Measurements from ENCODE around the gene PCYOX1L.
A peak's percentile ranks its signal among the peaks of the same experiment; 100 is the strongest.

Gene PCYOX1L, protein sequence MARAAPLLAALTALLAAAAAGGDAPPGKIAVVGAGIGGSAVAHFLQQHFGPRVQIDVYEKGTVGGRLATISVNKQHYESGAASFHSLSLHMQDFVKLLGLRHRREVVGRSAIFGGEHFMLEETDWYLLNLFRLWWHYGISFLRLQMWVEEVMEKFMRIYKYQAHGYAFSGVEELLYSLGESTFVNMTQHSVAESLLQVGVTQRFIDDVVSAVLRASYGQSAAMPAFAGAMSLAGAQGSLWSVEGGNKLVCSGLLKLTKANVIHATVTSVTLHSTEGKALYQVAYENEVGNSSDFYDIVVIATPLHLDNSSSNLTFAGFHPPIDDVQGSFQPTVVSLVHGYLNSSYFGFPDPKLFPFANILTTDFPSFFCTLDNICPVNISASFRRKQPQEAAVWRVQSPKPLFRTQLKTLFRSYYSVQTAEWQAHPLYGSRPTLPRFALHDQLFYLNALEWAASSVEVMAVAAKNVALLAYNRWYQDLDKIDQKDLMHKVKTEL

DNA sequence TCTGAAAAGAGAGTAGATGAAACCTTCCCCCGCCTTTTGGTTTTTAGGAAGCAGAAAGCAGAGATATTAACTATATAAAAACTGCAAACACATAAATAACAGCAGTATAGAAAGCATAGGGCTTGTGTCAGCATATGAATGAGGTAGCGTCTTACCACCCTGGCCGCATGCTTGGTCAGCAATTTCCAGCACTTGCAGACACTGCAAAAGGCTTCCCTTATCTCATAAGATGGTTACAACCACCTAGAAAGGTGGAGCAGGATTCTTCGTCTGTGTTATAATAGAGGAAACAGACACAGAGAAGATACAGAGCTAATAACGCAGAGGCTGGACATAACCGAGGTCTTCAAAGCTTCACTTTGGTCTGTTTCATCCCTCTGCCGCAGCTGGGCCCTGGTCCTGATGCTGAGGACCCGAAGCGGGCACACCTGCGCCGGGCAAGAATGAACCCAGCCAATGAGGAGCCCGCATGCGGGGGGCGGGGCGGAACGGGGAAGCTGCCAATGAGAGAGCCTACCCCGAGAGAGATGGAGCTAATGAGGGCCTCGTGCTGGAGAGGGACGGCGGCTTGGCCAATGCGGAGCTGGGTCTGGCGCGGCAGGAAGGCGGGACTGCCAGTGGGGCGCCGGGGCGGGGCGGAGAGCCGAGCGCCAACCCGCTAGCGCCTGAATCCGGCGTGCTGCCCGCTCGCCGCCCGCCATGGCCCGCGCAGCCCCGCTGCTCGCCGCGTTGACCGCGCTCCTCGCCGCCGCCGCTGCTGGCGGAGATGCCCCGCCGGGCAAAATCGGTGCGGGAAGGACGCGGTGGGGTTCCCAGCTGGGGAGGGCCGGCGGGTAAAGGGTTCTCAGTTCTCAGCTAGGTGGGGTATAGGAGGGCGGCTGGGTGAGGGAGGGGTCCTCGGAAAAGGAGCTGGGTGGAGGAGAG, at the start of gene PCYOX1L:
Gene PCYOX1L, plus strand, starts transcription at position 677 of the 924 bp plus-strand sequence. Its CDS starts 23 bp downstream, at position 700.
- DNase-seq = peak; percentile 97

DNA sequence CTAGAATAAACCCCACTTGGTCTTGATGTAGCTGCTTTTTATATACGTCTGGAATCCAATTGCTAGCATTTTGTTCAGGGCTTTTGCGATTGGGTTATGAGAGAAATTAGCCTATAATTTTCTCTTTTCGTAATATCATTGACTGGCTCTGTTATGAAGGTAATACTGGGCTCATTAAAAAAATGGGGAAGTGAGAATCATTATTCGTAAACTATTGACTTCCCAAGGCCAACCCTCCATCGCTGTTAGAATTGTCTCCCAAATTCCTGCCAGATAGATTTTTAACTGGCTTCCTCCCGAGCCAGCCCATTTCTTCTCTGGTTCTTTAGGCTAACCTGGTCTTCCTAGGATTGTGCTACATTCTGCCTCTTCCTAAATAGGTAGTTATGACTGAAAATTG, 48.5 kb upstream of the PCYOX1L start:
- no peak for DNase-seq

DNA sequence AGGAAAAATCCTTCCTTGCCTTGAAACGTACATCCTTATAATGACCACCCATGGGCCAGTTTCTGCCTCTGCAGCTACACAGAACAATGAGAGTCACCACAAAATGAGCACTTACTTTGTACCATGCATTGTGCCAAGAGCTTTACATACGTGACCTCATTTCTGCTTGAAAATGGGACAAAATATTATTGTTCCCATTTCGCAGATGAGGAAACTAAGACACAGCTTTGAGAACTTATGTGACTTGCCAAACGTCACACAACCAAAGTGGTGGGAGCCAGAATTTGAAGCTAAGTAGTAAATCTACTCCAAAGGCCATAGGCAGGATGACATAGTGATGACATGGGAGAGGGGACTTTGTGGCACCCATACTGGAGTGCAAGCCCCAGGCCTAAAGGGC, 47.4 kb upstream of the PCYOX1L start:
- DNase-seq = no peak

DNA sequence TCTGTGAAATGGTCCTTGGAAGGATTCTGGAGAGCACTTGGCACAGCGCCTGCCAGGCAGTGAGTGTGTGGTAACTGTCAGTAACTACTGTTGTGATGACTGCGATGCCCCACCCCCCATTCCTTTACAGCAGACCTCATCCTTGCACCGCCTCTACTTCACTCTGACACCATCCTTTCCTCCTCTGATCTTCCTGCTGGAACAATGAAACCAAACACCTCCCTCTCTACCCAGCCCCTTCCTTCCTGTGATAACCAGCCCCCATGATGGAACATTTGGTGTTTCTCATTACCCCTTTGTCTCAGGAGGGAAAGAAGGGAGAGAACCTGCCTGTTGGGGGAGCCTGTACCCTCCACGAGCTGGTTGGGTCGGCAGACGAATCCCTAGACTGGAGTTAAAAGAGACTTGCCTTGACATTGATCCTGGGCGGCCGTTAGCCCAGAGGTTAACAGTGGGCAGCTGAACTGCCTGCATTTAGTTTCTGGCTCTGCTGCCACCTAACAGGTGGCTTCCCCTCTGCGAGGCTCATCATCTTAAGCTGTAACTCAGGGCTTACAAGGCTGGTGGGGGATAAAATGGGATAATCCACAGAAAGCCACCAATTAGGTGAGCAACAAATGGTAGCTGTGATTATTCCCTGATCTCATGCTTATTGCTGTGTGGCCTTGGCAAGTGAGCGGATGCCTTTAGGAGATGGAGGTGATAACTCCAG, 46.7 kb upstream of the PCYOX1L start:
- DNase-seq = no peak

DNA sequence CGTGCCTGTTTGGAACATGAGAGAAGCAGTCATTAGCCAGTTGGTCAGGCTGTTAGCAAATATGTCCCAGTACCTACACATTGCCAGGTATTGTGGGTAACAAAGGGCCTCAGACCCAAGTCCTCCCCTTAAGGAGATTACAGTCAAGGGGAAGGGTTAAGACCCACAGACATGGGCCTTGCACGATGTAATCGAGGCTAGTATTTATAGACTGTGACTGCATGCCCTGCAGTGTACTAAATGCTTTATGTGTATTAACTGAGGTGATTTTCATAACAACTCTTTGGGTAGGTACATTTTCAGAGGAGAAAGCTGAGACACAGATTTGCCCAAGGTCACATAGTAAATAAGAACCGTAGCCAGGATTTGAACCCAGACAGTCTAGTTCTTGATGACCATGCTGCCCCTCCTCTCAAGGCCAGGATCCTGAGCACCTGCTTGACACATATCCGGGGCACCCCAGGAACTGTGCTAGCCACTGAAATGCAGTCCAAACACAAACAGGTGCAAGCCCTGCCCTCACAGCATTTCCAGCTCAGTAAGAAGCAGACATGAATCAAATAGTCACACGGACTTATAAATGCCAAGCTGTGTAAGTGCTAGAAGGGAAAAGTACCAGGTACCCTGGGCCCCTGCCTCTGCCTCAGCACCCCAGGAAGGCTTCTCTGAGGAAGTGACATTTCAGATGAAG, 44.5 kb upstream of the PCYOX1L start:
- no peak for DNase-seq

DNA sequence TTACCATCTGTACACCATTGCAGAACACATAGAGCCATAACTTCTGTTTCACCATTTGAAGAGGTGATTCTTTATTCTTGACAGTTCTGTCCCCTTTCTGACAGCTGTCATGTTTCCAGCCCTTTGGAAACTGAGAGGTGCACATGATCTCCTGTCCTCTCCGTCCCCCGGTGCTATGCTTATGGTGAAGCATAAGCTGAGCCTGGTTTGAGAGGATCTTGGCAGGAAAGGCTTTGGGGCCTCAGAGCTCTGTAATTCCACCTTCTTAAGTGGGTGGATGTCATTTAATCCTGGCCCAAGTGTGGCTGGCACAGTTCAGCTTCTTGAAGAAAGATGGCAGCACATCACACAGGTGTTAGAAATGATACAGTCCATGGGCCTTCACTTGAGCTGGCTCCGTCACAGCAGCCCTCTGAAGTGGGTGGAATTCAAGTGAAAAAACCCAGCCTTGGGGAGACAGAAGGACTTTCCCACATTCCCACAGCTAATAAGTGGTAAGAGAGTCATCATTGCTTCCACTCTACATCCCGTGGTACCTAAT, 43.2 kb upstream of the PCYOX1L start:
- DNase-seq = no peak

DNA sequence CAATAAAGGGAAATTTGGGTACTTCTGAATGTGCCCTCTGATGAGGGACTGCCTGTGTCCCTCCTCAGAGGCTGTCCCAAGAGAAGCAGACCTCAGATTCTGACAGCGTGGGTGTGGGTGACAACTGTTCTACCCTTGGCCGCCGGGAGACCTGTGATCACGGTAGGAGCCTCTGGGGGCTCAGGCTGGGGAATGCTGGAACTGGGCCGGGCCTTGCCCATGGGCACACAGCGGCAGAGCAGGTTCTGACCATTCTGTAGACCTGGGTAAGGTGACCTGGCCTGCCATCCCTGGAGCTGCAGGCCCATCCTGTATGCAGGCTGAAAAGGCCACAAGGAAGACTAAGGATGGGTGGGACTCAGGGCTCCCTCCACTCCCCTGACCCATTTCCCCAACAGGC, 42.1 kb upstream of the PCYOX1L start:
- DNase-seq = no peak

DNA sequence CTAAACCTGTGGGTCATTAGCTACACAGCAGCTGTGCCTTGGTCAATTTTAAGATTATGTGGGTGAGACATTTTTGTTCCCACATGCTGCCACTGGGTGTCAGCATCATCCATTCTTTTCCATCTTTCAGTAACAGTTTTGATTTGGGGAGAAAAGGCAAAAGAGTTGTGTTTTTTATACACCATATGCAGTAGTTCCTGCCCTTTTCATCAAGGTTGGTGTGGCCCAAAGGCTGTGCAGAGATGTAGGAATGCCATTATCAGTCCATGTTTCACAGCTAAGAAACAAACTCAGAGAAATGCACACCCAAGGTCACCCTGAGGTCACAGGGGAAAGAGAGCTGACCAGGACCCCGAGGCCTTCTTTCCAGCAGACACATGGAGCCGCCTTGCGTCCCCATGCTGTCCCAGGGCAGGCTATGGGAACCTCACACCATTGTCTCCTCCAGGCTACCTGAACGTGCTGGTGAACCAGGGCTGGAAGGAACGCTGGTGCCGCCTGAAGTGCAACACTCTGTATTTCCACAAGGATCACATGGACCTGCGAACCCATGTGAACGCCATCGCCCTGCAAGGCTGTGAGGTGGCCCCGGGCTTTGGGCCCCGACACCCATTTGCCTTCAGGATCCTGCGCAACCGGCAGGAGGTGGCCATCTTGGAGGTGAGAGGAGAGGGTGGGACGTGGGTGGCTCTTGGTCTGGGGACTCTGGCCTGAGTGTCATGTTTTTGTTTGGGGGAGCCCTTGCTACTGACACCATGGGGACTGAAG, 40.4 kb upstream of the PCYOX1L start:
- DNase-seq = peak; percentile 14

DNA sequence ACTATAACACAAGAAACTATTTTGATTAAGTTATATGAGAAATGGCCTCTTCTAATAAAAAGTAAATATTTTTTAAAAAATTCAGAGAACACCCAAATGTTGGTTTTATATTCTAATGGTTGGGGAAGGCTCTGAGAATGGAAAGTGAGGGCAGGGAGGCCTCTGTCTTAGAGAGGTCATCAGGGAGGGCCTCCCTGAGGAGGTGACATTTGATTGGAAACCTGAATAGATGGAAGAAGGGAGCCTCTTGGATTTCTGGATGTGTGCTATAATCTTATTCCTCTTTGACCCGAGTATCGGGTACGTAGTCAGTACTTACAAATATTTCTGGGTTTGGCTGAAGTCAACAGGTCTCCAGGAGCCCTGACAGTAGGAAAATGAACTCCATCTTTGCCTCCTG, 38.7 kb upstream of the PCYOX1L start:
- no peak for DNase-seq

DNA sequence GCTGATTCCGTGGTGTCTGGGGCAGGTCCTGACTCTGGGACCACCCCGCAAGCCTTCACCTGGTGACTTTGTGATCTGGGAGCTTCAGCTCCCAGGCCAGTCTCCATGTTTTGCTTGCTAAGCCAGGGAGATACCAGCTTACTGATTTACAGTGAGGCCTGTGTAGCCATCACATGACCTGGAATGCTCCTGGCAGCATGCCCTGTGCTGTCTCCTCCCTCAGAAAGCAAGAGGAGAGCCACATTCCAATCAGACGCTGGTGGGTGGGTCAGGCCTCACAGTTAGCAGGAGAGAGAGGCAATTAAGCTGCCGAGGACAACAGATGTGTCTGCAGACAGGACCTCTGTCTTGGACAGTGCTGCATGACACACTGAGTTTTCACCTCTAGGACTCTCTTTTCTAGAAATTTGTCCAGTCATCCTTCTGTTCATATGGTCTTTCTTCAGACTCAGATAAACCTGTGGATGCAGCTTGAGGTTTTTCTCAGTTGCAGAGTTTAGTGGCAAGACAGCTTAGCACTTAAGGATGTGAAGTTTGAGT, 37.0 kb upstream of the PCYOX1L start:
- no peak for DNase-seq

DNA sequence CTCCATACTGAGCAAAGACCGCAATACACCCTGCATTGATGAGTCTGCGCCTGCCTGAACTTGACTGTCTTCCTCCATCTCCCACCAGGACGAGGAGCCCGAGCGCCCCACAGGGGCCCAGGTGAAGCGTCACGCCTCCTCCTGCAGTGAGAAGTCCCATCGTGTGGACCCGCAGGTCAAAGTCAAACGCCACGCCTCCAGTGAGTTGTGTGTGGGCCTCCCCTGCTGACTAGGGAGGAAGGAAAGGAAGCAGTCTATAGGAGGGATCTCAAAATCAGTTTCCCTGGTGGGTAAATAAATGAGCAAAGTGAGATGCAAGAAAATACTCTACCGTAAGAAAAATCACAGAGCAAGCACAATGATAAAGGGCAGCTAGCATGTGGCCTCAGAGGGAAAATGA, 35.3 kb upstream of the PCYOX1L start:
- DNase-seq = no peak

DNA sequence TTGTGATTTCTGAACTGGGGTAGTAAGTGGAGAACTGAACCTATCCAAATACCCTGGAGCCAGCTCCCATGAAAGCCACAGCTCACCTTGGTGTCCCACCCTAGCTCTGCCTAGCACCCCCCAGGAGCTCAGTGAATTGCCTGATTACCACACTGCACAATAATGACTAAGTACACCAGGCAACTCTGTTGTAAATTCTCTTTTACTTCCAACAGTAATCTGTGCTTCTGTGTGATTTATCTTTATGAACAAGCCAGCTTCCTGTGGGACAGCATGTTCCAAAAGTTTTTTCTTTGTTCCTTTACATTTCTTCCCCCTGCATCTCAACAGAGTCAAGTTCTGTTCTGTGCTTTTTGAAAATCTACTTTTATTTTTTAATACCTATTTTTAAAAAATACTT, 34.6 kb upstream of the PCYOX1L start:
- DNase-seq = no peak

DNA sequence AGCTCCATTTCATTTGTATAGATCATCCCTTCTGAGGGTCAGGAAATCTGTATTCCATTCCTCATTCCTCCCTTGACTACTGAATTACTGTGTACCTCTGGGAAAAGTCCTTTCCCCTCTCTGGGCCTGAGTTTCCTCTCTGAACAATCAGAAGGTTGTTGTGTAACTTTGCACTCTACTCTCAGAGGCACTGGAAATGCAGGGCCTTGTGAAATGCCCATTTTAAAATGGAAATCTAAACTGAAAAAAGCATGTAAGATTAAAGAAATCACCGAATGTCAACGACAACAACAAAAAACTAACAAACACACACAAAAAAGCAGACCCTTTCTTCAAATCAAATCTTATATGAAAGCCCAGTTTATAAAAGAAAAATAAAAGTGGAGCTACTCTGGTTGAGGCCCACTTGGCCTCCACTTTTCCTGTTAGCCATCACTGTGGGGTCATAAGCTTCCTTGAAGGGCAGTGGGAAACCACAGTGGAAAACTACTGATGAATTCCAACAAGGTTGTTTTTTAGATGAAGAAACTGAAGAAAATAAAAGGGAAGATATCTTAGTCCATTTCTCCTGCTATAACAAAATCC, 34.1 kb upstream of the PCYOX1L start:
- DNase-seq = no peak

DNA sequence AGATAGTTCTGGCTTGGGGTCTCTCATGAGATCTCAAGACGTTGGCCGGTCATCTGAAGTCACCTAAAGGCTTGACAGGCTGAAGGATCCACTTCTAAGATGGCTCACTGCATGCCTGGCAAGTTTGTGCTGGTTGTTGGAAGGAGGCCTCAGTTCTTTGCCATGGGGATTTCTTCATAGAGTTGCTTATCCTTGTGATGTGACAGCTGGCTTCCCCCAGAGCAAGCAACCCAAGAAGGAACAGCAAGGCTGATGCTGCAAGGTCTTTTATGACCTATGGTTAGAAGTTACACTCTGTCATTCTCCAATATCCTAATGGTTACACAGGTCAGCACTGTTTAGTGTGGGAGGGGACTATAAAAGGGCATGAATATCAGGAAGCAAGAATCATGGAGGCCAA, 33.2 kb upstream of the PCYOX1L start:
- no peak for DNase-seq

DNA sequence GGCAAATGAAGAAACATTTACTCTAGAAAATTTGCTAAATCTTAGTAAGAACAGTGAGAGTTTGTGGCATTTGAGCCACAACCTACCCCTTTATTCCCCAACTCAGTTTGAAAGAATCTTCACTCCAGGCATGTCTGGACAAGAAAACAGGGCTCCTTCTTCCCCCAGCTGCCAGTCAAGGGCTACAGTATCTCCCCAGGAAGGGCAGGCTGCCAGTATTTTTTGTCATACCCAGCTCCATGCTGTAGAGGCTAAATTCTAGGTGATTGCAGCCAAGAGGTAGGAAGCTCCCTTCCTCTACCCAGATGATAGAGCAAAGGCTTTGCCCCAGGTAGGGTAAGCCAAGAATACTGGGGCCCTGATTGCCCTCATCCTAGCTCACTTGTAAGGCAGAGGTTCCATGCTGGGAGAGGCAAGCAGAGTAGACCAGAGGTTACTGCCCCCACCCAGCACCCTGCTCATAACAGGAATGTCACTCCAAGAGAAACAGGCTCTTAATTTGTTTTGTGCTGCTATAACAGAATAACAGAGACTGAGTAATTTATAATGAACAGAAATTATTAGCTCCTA, 32.6 kb upstream of the PCYOX1L start:
- DNase-seq = no peak

DNA sequence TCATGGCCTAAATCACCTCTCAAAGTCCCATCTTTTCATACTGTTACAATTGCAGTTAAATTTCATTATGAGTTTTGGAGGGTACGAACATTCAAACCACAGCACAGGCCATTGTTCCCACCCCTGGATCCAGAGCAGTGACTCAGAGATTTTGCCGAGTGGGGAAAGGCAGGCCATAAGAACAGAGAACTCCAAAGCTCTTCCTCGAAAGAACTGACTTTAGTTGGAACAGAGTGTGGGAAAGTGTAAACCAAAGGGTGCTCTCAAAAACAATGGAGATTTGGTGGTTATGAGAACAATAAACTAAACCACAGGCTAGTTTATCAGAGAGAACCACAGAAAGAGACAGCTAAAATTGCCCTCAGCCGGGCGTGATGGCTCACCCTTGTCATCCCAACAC, 32.0 kb upstream of the PCYOX1L start:
- DNase-seq = no peak

DNA sequence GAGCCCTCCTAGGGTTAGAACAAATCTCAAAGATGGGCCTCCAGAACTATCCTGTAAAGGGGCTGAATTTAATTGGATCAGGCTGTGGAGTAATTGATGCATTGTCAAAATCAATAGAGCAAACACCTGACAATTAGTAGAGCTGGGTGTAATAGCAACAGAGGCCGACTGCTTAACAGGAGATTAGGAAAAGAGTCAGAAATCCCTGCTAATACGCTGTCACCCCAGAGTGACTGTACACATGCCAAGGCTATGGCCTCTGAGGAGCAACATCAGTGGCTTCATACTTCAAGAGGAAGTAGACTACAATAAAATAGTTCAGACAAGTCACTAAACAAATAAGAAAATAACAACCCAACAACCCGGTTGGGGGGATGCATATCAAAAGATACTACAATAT, 31.2 kb upstream of the PCYOX1L start:
- DNase-seq = no peak

DNA sequence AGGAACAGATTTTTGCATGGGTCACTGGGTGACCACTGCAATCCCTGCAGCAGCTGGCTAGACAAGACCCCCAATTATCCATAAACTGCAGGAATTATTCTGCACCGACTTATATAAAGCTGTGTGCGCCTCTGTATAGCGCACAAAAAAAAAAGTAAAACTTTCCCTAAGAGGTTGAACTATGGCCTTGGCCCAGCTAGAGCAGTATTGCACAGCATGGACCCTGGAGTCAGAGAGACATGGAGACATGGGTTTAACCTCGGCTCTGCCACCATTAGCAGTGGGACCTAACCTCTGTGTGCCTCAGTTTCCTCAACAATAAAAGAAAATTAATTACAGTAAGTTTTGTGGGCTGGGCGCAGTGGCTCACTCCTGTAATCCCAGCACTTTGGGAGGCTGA, 29.7 kb upstream of the PCYOX1L start:
- no peak for DNase-seq

DNA sequence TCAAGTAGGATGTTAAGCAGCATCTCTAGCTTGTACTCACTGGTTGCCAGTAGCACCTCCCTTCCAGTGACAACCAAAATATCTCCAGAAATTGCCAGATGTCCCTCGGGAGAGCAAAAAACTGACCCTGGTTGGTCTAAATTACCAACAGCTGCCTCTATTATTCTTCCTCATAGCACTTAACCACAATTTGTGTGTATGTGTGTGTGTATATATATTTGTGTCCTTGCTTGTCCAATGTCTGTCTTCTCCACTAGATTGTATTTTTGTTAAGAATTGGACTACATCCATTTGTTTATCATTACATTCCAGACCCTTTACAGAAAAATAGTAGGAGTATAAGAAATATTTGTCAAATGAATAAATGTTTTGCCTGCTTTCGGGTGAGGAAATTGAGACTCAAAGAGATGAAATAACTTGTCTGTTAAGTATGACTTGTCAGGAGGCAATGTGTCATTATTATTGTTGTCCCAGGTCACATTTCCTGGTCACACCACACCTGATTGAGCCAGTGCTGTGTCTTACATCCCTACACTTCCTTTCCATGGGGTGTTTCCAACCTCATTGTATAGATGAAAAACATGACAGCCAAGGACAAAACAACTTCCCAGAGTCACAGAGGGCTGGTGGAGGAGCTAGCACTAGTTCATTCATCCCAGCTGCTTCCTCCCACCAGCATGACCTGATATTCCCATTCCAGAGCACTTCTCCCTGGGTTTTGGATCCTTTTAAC, 24.0 kb upstream of the PCYOX1L start:
- DNase-seq = no peak

DNA sequence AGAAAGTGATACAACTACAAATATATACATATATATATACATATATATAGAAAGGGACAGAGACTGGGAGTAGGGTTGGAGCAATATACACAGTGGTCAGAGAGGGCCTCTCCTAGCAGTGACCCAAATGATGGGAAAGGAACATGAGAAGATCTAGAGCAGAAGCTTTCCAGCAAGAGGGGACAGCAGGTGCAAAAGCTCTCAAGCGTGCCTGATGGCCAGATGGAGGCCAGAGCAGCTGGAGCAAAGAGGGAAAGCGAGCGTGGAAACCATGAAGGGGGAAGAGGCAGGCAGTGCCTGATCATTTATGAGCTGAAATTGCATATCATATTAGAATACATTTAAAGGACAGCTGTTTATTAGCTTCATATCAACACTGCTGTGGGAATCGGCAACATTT, 20.1 kb upstream of the PCYOX1L start:
- DNase-seq = no peak

All from stimulated activated naive CD4-positive, alpha-beta T cell treated with Interleukin-2 at 50 U/mL for 16 hours (primary cell).